ENCODE data around the gene TCF7L1. TPM values are rescaled to one million over a fixed set of nuclear protein-coding genes. Genes with fewer than 3 reads are reported as not detected.

Gene TCF7L1
- total and polyA plus RNA-seq, 2 of the 13 experiments (the other 11 are each of a cell fraction or from before 2014, with no cell fraction given) = 0.04 to 0.15 TPM

DNA sequence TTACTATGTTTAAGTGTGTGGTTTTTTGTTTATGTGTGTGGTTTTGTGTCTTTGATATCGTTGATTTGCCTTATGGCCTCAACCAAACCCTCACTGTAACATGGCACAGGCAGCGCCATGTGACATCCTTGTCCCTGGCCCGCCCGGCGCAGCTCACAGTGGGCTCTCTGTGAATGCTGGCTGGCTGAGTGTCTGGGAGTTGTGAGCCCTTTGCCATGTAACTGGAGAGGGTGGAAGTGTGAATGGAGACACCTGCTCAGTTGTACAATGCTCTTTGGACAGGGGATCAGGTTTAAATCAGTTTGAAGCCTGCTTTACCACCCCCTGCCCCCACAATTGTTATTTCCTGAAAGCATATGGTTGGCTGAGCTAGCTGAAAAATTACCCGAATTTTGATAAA lies 41.8 kb downstream of the TCF7L1 start (continued):
- TF ChIP-seq SP5 (CRISPR knock-in tag; IDR thresholded peaks at IDR 0.05; ENCODE audit: borderline replicate concordance, low read depth) (no peak), CBX1 (IDR thresholded peaks at IDR 0.05; ENCODE audit: low read depth) (peak; percentile 7), NR2F2 (IDR thresholded peaks at IDR 0.05; ENCODE audit: borderline replicate concordance, low read depth) (no peak), AKAP8 (CRISPR knock-in tag; IDR thresholded peaks at IDR 0.05) (no peak), ZNF674 (CRISPR knock-in tag; IDR thresholded peaks at IDR 0.05; ENCODE audit: low read depth) (0 out of 2 replicates have a peak, but pooled peaks have one; percentile 57)
- TF ChIP-seq, protein P1, sequence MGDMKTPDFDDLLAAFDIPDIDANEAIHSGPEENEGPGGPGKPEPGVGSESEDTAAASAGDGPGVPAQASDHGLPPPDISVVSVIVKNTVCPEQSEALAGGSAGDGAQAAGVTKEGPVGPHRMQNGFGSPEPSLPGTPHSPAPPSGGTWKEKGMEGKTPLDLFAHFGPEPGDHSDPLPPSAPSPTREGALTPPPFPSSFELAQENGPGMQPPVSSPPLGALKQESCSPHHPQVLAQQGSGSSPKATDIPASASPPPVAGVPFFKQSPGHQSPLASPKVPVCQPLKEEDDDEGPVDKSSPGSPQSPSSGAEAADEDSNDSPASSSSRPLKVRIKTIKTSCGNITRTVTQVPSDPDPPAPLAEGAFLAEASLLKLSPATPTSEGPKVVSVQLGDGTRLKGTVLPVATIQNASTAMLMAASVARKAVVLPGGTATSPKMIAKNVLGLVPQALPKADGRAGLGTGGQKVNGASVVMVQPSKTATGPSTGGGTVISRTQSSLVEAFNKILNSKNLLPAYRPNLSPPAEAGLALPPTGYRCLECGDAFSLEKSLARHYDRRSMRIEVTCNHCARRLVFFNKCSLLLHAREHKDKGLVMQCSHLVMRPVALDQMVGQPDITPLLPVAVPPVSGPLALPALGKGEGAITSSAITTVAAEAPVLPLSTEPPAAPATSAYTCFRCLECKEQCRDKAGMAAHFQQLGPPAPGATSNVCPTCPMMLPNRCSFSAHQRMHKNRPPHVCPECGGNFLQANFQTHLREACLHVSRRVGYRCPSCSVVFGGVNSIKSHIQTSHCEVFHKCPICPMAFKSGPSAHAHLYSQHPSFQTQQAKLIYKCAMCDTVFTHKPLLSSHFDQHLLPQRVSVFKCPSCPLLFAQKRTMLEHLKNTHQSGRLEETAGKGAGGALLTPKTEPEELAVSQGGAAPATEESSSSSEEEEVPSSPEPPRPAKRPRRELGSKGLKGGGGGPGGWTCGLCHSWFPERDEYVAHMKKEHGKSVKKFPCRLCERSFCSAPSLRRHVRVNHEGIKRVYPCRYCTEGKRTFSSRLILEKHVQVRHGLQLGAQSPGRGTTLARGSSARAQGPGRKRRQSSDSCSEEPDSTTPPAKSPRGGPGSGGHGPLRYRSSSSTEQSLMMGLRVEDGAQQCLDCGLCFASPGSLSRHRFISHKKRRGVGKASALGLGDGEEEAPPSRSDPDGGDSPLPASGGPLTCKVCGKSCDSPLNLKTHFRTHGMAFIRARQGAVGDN (CRISPR knock-in tag; IDR thresholded peaks at IDR 0.05) = peak; percentile 31

DNA sequence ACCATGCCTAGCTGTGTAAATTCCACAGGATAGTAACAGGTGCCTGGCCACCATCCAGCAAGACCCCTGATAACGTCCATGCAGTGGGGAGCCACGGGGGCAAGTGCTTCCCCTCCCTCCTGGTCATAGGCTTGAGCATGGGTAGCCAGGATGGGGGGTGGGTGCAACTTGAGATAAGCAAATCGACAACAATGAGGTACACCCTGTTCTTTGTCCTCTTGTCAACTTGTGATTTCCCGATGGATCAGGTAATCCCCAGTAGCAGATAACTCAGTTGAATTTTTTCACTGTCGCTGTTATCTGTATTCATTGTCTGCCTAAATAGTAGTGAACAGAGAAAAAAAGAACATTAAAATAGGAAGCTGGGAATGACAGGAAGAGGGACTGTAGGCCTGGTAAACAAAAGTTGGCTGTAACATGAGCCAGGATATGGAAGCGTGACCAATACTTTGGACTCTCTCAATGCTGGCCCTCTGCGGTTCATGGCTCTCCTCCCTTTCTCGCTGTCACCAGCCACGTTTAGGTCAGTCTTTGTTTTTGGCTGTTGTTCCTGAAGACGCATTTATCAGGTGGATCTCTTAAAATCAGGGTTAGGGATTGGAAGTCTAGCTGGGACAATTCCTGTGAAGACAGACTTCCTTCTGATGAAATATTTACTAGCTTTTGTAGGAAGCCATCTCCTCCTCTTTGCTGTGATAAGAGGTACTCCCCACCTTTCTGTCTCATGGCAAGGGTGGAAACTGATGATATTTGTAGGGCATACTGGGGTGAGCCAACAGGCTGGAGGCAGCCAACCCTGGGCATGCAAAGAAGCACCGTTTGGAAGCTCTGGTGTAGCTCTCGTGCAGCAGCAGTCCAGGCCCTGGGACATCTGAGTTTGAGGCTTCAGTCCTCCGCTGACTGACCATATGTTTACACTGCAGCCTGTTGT lies 42.4 kb downstream of the TCF7L1 start:
- H3K27ac ChIP-seq (ENCODE audit: extremely low read length, insufficient read depth, low read length) = peak overlapping the region; percentile 32
- H3K9me3 ChIP-seq (ENCODE audit: low read length) = peaks cover 8% of the 10 kb centered on the region; the same call in 1 of the 2 replicates
- no peaks in the 10 kb centered on the region for H3K36me3 ChIP-seq (replicated peaks in 1 of 2; ENCODE audit: control insufficient read depth in 1 of 2, insufficient read depth in 2 of 2, low read length in 2 of 2)
- intact Hi-C loops (cut with micrococcal nuclease; ENCODE audit: unreplicated experiment) = no loop called here
- FAIRE-seq = peak; percentile 89
- peak; percentile 66 for DNase-seq (ENCODE audit: low spot score)
- peaks cover 34% of the 10 kb centered on the region for H3K4me1 ChIP-seq (ENCODE audit: insufficient read depth, low read length)
- no peaks in the 10 kb centered on the region for H3K79me2 ChIP-seq (ENCODE audit: insufficient read depth, low read length)
- H3K4me3 ChIP-seq (replicated peaks in 1 of 3; ENCODE audit: insufficient read depth in 1 of 3, low read depth in 2 of 3, low read length in 3 of 3) = peak overlapping the region; percentile 34 to 62 (median 54)
- ATAC-seq = peak; percentile 96
- in situ Hi-C loops (cut with HindIII; ENCODE audit: extremely low pct_ligation_motif_present, low pct_unique_long_range_greater_than_20kb) = no loop called here
- H2AFZ ChIP-seq (ENCODE audit: low read length) = peak overlapping the region; percentile 99
- ChIA-PET POLR2A (no interaction called here), CTCF (ENCODE audit: low intra/inter-chr PET ratio, low total read pairs) (no interaction called here)
- no peaks in the 10 kb centered on the region for H4K20me1 ChIP-seq (ENCODE audit: insufficient read depth, low read length)
- H3K27me3 ChIP-seq (ENCODE audit: control insufficient read depth in 1 of 2, insufficient read depth in 2 of 2, low read length in 2 of 2) = peaks cover 1 to 38% of the 10 kb centered on the region in 2 experiments; a peak in 4 of 5 replicates
- H3K4me2 ChIP-seq (ENCODE audit: low read depth, low read length) = peak overlapping the region; percentile 97
- no TSS peak for BruUV-seq (replicated peaks)
- WGBS (ENCODE audit: low lambda C conversion rate) = 1% methylated on average over 10 of the region's 13 CpGs
- peak overlapping the region; percentile 45 for H3K9ac ChIP-seq (ENCODE audit: insufficient read depth, low read depth, low read length)
- TF ChIP-seq ZNF10 (CRISPR knock-in tag; IDR thresholded peaks at IDR 0.05; ENCODE audit: borderline replicate concordance, low read depth) (no peak), ARHGAP35 (CRISPR knock-in tag; IDR thresholded peaks at IDR 0.05; ENCODE audit: borderline replicate concordance) (no peak), MED13 (CRISPR knock-in tag; IDR thresholded peaks at IDR 0.05) (no peak)

Measured in HepG2 (cell line).